Fibroblast of lung (primary cell): ENCODE results near the gene SDR42E1.

Experiments
- CTCF ChIP-seq, 2 donors: IDR thresholded peaks in 1 of 2; conservative IDR thresholded peaks in 1 of 2; 1 replicate in 1 of 2; 2 replicates in 1 of 2; pipeline ENCODE4 v1.5.1; 2011 to 2012; ENCODE audit warnings: low read length in 2 of 2, control low read depth in 1 of 2, inconsistent platforms in 1 of 2, low read depth in 1 of 2, mild to moderate bottlenecking in 1 of 2
- EZH2 ChIP-seq: IDR thresholded peaks from 2 replicates; pipeline ENCODE4 v1.5.1; 2012; ENCODE audit warnings: low read length, control low read depth, mild to moderate bottlenecking; ENCODE audit errors: missing control alignments

- no peak for TF ChIP-seq CTCF (conservative IDR thresholded peaks at IDR 0.05 in 1 of 2, IDR thresholded peaks at IDR 0.05 in 1 of 2; ENCODE audit: low read depth in 1 of 2, low read length in 2 of 2)
- no peak for TF ChIP-seq EZH2
Observed at GRCh38 chr16:82042144-82042543, 30.9 kb upstream of the SDR42E1 start.
